Measurements from ENCODE around the gene ADPRH. TPM values are rescaled to one million over a fixed set of nuclear protein-coding genes. Genes with fewer than 3 reads are reported as not detected.
"Not testable (repeated sequence)": the region's sequence is repeated elsewhere in the genome, so short reads cannot be mapped to it uniquely, and the experiment has no call there.

Gene ADPRH
- total RNA-seq, 2 donors from 2014 or later, result 7.5 to 9.7 TPM

GRCh38 chr3:119562307-119562961 lies 16.9 kb upstream of the ADPRH start:
- Histone ChIP-seq H3K27me3 (no peaks in the 10 kb centered on the region), H3K4me3 (no peak overlapping the region), H3K4me1 (peaks cover 0 to 6% of the 10 kb centered on the region in 2 donors), H3K36me3 (no peaks in the 10 kb centered on the region), H3K27ac (no peak overlapping the region), H3K9me3 (no peaks in the 10 kb centered on the region)
- TF ChIP-seq CTCF (IDR thresholded peaks at IDR 0.05), result no peak
- no peak for DNase-seq (ENCODE audit: low spot score)

- H3K27ac ChIP-seq; DNase-seq (ENCODE audit: low spot score); H3K36me3 ChIP-seq; H3K4me1 ChIP-seq; H3K4me3 ChIP-seq; H3K27me3 ChIP-seq; H3K9me3 ChIP-seq: not testable (repeated sequence)
Measured at GRCh38 chr3:119563334-119563733, 16.0 kb upstream of the ADPRH start.

GRCh38 chr3:119569156-119569555 lies 10.1 kb upstream of the ADPRH start:
- no peaks in the 10 kb centered on the region for H3K36me3 ChIP-seq
- no peak overlapping the region for H3K4me3 ChIP-seq
- no peaks in the 10 kb centered on the region for H3K9me3 ChIP-seq
- H3K4me1 ChIP-seq, result peaks cover 0 to 7% of the 10 kb centered on the region in 2 donors
- no peak for TF ChIP-seq CTCF (IDR thresholded peaks at IDR 0.05)
- H3K27ac ChIP-seq, result no peak overlapping the region
- H3K27me3 ChIP-seq, result no peaks in the 10 kb centered on the region
- no peak for DNase-seq (ENCODE audit: low spot score)

GRCh38 chr3:119570229-119570628 lies 9.1 kb upstream of the ADPRH start:
- H3K4me3 ChIP-seq, result no peak overlapping the region
- H3K27ac ChIP-seq, result peak overlapping the region in 1 of 2 donors; percentile 43
- H3K27me3 ChIP-seq, result no peaks in the 10 kb centered on the region
- no peak for DNase-seq (ENCODE audit: low spot score)
- no peak for TF ChIP-seq CTCF (IDR thresholded peaks at IDR 0.05)
- peaks cover 0 to 7% of the 10 kb centered on the region in 2 donors for H3K4me1 ChIP-seq
- no peaks in the 10 kb centered on the region for H3K9me3 ChIP-seq
- H3K36me3 ChIP-seq, result no peaks in the 10 kb centered on the region

GRCh38 chr3:119571230-119571629 lies 8.1 kb upstream of the ADPRH start:
- Histone ChIP-seq H3K4me3 (no peak overlapping the region), H3K27ac (peak overlapping the region; percentile 33 to 43), H3K27me3 (no peaks in the 10 kb centered on the region), H3K9me3 (no peaks in the 10 kb centered on the region), H3K4me1 (peaks cover 0 to 7% of the 10 kb centered on the region in 2 donors), H3K36me3 (no peaks in the 10 kb centered on the region)
- TF ChIP-seq CTCF (IDR thresholded peaks at IDR 0.05), result no peak
- DNase-seq (ENCODE audit: low spot score), result no peak

- Histone ChIP-seq H3K4me1 (peaks cover 0 to 7% of the 10 kb centered on the region in 2 donors), H3K27me3 (no peaks in the 10 kb centered on the region), H3K4me3 (no peak overlapping the region), H3K27ac (peak overlapping the region; percentile 33 to 43), H3K9me3 (no peaks in the 10 kb centered on the region), H3K36me3 (no peaks in the 10 kb centered on the region)
- DNase-seq (ENCODE audit: low spot score), result no peak
- no peak for TF ChIP-seq CTCF (IDR thresholded peaks at IDR 0.05)
Measured at GRCh38 chr3:119571688-119572087, 7.6 kb upstream of the ADPRH start.

Measured in right atrium auricular region (tissue), 2 donors.